ENCODE results near the gene RINL.

Gene RINL

DNA sequence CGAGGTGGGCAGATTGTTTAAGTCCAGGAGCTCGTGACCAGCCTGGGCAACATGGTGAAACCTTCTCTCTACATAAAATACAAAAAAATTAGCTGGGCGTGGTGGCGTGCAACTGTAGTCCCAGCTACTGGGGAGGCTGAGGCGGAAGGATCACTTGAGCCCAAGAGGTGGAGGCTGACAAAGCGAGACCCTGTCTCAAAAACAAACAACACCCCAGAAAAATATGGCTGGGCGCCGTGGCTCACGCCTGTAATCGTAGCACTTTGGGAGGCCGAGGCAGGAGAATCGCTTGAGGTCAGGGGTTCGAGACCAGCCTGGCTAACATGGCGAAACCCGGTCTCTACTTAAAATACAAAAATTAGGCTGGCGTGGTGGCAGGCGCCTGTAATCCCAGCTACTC is 24.9 kb downstream of the RINL start:
- TF ChIP-seq, protein P1, sequence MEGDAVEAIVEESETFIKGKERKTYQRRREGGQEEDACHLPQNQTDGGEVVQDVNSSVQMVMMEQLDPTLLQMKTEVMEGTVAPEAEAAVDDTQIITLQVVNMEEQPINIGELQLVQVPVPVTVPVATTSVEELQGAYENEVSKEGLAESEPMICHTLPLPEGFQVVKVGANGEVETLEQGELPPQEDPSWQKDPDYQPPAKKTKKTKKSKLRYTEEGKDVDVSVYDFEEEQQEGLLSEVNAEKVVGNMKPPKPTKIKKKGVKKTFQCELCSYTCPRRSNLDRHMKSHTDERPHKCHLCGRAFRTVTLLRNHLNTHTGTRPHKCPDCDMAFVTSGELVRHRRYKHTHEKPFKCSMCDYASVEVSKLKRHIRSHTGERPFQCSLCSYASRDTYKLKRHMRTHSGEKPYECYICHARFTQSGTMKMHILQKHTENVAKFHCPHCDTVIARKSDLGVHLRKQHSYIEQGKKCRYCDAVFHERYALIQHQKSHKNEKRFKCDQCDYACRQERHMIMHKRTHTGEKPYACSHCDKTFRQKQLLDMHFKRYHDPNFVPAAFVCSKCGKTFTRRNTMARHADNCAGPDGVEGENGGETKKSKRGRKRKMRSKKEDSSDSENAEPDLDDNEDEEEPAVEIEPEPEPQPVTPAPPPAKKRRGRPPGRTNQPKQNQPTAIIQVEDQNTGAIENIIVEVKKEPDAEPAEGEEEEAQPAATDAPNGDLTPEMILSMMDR (IDR thresholded peaks at IDR 0.05; ENCODE audit: low read depth, low read length, missing control alignments), result no peak
- no peaks in the 10 kb centered on the region for H3K27me3 ChIP-seq (replicated peaks)
- no peak overlapping the region for H3K27ac ChIP-seq
- in situ Hi-C loops (cut with HindIII; ENCODE audit: low pct_ligation_motif_present, low sequenced_read_pairs), result no loop called here
- peak overlapping the region; percentile 70 for H3K4me3 ChIP-seq (ENCODE audit: low read depth, low read length)
- no peak for DNase-seq
- peaks cover 5% of the 10 kb centered on the region for H3K36me3 ChIP-seq (replicated peaks)

GRCh38 chr19:38852231-38853044 is 25.6 kb downstream of the RINL start:
- peak overlapping the region; percentile 70 for H3K4me3 ChIP-seq (ENCODE audit: low read depth, low read length)
- peak overlapping the region; percentile 84 for H3K27ac ChIP-seq
- H3K27me3 ChIP-seq (replicated peaks), result no peaks in the 10 kb centered on the region
- peaks cover 8% of the 10 kb centered on the region for H3K36me3 ChIP-seq (replicated peaks)
- peak; percentile 43 for DNase-seq
- TF ChIP-seq, protein P1 (IDR thresholded peaks at IDR 0.05; ENCODE audit: low read depth, low read length, missing control alignments), result no peak
- in situ Hi-C loops (cut with HindIII; ENCODE audit: low pct_ligation_motif_present, low sequenced_read_pairs), result no loop called here

DNA sequence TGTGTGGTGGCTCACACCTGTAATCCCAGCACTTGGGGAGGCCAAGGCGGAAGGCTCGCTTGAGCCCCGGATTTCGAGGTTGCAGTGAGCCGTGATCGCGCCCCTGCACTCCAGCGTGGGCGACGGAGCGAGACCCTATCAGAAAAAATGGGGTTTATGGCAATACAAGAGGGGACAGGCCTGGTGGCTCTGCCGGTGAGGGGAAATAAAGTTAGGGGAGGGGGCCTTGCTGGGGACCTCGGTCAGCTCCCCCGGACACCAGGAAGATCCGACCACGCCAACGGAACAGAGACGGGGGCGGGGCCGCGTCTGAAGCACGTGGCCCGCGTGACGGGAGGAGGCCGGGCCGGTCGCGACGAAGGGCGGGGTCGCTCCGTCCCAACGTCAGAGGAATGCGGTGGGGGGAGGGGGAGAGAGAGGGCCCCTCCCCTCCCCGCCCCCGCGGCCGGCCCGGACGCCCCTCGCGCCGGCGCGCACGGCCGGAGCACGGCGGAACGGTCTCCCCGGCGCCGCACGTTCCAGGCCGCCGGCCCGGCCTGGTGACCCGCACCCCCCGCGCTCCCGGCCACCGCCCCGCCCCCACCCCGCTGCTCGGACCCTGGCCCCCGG is 26.3 kb downstream of the RINL start:
- Histone ChIP-seq H3K27ac (peak overlapping the region; percentile 84), H3K27me3 (replicated peaks) (no peaks in the 10 kb centered on the region), H3K36me3 (replicated peaks) (peaks cover 15% of the 10 kb centered on the region), H3K4me3 (ENCODE audit: low read depth, low read length) (peak overlapping the region; percentile 70)
- TF ChIP-seq, protein P1 (IDR thresholded peaks at IDR 0.05; ENCODE audit: low read depth, low read length, missing control alignments), result no peak
- peak; percentile 78 for DNase-seq
- in situ Hi-C loops (cut with HindIII; ENCODE audit: low pct_ligation_motif_present, low sequenced_read_pairs), result no loop called here

DNA sequence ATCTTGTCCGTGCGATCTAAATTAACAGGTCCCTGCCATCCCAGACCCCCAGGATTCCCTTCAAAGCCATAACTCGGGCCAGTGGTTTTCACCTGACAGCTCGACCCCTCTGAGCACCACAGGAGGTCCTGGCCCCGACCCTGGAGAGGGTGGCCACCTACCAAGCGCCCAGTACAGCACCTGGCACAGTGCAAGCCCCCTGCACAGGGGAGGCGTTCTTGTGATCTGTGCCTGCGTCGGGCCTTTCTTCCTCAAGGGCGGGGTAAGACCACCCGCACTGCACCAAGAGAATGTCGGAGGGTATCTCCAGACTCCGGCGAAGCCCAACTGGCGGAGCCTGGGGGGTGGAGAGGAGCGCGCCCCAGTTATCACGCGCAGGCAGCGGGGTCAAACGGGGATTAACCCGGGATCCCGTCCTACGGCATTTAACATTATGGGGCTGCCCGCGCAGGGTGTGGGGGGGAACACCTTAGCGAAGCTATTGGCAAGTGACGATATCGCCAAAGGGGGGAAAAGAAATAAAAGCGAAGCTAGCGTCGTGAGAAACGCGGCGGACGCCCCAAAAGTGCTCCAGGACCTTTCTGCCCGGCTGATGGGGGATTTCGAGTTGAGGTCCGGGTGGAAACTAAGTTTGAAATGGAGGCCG is 27.0 kb downstream of the RINL start:
- H3K4me3 ChIP-seq (ENCODE audit: low read depth, low read length), result peak overlapping the region; percentile 70
- DNase-seq, result no peak
- in situ Hi-C loops (cut with HindIII; ENCODE audit: low pct_ligation_motif_present, low sequenced_read_pairs), result no loop called here
- H3K36me3 ChIP-seq (replicated peaks), result peaks cover 21% of the 10 kb centered on the region
- no peaks in the 10 kb centered on the region for H3K27me3 ChIP-seq (replicated peaks)
- H3K27ac ChIP-seq, result peak overlapping the region; percentile 65
- TF ChIP-seq, protein P1 (IDR thresholded peaks at IDR 0.05; ENCODE audit: low read depth, low read length, missing control alignments), result no peak

- peak overlapping the region; percentile 65 for H3K27ac ChIP-seq
- DNase-seq, result no peak
- H3K27me3 ChIP-seq (replicated peaks), result no peaks in the 10 kb centered on the region
- in situ Hi-C loops (cut with HindIII; ENCODE audit: low pct_ligation_motif_present, low sequenced_read_pairs), result no loop called here
- TF ChIP-seq, protein P1 (IDR thresholded peaks at IDR 0.05; ENCODE audit: low read depth, low read length, missing control alignments), result peak; percentile 14
- peak overlapping the region; percentile 70 for H3K4me3 ChIP-seq (ENCODE audit: low read depth, low read length)
- H3K36me3 ChIP-seq (replicated peaks), result peaks cover 27% of the 10 kb centered on the region
Measured at GRCh38 chr19:38850436-38850975, 27.6 kb downstream of the RINL start.

All from brain microvascular endothelial cell (primary cell).